Suppressor macrophage treated with lipopolysaccharide for 4 hours (primary cell): ENCODE measurements around the gene NRSN1.
"Not testable (repeated sequence)": the region's sequence is repeated elsewhere in the genome, so short reads cannot be mapped to it uniquely, and the experiment has no call there.

Source experiments
- DNase-seq: peaks from one replicate; pipeline ENCODE4 v3.0.0-alpha.2; 2020

The NRSN1 gene, protein sequence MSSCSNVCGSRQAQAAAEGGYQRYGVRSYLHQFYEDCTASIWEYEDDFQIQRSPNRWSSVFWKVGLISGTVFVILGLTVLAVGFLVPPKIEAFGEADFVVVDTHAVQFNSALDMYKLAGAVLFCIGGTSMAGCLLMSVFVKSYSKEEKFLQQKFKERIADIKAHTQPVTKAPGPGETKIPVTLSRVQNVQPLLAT

GRCh38 chr6:24125980-24126379 is at the start of gene NRSN1:
NRSN1 (plus strand) TSS chr6:24126215; CDS start chr6:24134328, 8,113 bp downstream.
- DNase-seq, result no peak

DNA sequence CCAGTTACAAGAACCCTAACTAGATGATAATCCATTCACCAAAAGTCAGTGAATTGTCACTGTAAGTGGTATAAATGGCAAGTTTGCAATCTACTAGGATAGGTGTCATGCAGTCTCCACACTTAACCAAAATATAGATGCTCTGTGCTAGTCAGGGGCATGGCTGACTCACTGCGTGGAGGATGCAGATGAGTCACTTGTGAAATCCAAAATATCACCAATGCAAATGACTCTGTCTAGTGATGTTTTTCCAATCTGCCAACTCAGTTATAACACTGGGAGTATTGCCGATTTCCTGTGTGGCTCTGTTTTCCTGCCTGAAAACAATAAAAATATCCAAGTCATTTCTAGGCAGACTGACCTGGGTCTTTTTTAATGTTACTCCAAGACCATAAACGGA is 47.8 kb upstream of the NRSN1 start:
- DNase-seq, result no peak

GRCh38 chr6:24079076-24079475 is 46.9 kb upstream of the NRSN1 start:
- no peak for DNase-seq

DNA sequence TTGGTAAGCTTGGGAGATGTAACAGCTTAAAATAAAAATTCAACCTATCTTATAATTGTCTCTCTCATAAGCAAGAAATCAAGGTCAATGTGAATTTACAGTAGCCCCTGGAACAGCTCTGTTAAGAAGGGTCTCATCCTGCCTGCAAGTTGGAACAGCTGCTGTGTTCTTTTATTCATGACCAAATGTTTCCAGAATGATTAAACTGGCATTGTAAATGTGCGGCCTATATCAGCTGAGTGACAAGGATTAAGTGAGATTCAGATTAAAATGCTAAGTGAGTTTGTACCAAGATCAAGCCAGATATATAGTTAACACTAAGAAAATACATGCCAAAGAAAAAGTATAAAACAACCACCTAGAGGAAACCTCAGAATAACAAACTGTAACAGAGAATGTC is 45.3 kb upstream of the NRSN1 start:
- no peak for DNase-seq

GRCh38 chr6:24089736-24090135 is 36.3 kb upstream of the NRSN1 start:
- DNase-seq, result no peak

DNA sequence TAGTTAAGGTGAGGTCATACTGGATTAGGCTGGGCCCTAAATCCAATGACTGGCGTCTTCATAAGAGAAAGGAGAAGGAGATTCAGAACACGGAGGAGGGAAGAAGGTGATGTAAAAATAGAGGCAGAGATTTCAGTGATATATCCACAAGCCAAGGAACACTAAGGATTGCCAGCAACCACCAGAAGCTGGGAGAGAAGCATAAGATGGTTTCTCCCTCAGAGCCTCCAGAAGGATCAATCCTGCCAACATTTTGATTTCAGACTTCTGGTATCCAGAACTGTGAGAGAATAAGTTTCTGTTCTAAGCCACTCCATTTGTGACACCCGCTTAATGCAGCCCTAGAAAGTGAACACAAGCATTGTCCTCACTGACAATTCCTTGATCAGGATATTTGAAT is 33.6 kb upstream of the NRSN1 start:
- DNase-seq, result no peak

DNA sequence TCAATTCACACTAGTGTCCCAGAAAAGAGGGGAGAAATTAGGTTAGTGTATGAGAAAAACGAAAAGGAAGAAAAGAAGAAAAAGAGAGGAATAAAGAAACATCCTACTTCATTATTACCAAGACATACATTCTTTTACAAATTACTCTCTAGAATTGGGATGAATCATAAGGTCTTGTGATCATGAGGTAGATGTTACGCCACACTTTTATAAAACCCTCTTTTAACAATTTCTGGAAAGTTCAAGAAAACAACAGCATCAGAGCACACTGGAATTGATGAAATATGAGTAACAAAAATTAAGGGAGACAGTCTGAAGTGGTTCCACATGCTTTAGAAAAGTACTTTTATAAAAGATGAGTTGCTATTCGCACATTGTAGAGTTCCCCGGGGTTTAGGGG is 32.6 kb upstream of the NRSN1 start:
- no peak for DNase-seq

GRCh38 chr6:24099181-24099580 is 26.8 kb upstream of the NRSN1 start:
- no peak for DNase-seq

GRCh38 chr6:24100024-24100769 is 25.8 kb upstream of the NRSN1 start:
- DNase-seq, result no peak

- no peak for DNase-seq
Measured at GRCh38 chr6:24100770-24101155, 25.3 kb upstream of the NRSN1 start.

DNA sequence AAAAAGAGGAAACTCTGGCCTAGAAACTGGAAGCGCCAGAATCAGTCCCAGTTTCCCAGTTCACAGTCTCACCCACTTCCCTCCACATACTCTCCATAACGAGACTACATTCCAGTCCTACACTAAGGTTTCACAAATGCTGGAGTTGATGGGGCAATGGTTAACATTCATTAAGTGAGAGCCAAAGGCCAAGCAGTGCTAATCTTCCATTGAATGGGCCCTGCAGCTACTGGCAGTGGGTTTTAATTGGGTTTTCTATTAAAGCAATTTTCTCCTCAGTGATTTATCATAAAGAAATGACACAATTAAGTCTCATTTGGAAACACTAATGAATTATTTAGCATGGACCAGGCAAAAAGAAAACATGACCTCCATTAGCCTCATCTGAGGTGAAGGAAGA is 20.8 kb upstream of the NRSN1 start:
- DNase-seq, result peak; percentile 20

- DNase-seq, result no peak
Measured at GRCh38 chr6:24106291-24106690, 19.7 kb upstream of the NRSN1 start.

DNA sequence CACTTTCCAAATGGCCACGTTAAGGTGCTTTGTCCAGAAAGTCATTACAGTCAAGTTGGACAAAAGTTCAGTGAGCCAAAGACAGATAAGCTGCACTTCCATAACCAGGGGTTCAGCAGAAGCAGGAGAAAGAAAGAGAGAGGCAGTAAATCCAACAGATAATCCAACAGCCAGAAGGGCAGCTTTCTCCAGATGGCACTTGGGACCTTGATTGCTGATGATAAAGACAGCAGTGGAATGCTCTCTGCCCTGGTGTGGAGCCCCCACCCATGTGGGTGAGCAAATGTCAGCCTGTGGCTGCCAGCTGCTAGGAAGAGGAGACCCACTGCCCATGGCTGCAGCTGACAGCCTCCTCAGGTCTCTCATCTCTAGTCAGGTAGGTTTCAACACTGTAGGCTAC is 18.7 kb upstream of the NRSN1 start:
- DNase-seq, result no peak

DNA sequence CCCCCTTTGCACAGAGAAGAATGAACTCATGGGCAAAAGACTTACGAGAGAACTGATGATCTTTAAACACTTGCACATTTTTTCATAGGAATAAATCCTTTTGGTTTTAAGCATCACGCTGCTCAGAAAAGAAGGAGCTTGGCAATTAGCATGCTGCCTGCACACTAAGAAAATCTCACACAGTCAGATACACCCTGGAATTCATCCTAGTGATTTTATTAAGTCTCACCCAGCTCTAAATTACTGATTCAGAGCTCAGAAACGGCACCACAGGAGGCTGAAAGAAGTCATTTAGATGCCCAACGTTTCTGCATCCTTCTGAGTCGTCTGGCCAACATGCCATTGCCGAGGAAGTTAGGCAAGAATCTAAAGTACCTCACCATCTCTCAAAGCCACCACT is 18.0 kb upstream of the NRSN1 start:
- no peak for DNase-seq

- DNase-seq, result no peak
Measured at GRCh38 chr6:24110417-24110816, 15.6 kb upstream of the NRSN1 start.

- no peak for DNase-seq
Measured at GRCh38 chr6:24113891-24114290, 12.1 kb upstream of the NRSN1 start.

DNA sequence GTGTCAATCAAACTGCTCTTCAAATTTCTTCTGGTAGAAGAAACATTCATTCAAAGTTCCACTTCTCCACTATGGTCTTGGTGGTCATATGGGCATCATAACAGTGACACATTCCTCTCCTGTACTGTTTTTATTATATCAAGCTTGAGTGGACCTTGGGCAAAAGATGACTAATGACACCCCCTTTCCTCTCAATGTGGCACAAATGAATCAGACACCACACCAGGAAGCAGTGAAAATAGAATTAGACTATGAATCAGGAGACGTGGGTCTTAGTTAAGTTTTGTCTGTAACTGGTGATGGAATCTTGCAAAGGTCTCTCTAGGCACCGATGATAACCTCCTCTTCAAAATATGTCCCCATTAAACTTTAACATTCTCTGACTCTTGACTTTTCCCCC is 9.0 kb upstream of the NRSN1 start:
- peak; percentile 19 for DNase-seq

DNA sequence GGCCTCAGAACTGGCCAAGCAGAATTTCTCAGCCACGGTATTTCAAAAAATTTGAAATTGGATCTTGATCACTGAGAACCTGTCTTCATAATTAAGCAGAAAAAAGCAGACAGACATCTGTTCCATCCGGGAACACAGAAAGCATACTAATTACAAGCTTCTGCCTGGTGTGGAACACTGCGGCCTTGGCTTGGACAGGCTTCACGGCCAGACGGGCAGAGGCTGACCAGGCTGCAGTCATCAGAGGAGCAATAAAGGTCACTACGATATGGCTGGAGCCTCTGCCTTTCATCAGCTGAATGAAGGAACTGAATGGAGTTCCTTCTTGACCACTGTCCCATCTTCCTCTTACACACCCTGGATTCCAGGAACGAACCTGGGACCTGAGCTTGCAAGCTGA is 3.9 kb upstream of the NRSN1 start:
- DNase-seq, result no peak

DNA sequence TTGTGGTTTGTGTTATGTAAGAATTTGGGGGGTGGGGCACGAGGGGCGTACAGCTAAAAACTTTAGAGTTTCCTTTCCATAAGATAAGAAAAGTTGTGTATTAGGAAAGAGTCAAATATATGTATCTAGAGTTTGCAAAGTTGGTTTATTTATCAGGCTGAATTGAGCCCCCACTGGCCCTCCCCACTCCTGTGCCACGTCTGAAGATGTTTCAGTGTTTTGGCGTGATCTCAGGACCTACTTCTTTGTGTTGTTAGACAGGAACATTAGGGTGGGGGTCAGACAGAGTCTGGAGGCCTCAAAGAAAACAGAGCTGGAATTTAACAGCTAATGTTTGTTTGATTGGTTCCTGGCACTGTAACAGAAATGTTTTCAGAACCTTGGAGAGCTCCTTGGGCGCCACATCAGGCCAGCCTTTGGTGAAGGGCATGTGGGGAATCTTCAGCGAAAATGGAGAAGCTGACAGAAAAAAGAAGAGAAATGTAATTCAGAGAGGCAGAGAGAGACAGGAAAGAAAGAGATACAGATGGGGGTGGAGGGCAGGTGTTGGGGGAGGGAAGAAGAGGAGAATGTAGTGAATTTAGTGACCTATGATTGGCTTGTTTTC is 674 bp downstream of the NRSN1 start:
- DNase-seq, result peak; percentile 67

DNA sequence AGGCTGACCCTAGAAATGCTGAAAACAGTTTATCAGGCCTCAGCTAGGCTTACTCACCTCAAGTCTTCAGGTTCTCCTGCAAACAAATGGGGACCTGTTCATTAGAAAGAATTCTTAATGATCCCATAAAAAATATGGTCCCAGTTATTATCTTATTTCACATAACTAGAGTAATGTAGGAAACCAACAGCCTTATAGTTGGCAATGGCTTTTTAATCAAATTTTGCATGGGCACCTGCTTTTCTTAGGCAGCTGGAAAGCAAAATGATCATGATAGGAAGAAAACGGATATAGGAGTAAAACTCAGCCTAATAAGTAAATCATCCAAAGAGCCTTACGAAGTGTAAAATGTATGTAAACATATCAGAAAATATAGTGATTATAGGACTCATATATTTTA is 1.3 kb downstream of the NRSN1 start:
- DNase-seq, result no peak

GRCh38 chr6:24131751-24132150 is 5.7 kb downstream of the NRSN1 start:
- DNase-seq, result no peak

DNA sequence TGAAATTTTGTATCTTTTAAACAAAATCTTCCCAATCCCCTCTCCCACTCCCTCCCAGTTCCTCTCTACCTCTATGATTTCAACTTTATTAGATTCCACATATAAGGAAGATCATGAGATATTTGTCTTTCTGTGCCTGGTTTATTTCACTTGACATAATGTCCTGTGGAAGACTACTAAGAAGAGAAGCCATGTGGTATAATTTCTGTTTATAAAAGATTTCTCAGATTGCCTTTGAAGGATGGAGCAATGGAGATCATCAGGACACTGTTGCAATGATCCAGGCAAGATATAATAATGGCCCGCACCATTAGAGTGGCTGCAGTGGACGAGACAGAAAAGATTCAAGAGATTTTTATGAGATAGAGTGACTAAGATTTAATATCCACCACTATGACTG is 13.1 kb downstream of the NRSN1 start:
- DNase-seq, result no peak

- no peak for DNase-seq
Measured at GRCh38 chr6:24139639-24140038, 13.6 kb downstream of the NRSN1 start.

DNA sequence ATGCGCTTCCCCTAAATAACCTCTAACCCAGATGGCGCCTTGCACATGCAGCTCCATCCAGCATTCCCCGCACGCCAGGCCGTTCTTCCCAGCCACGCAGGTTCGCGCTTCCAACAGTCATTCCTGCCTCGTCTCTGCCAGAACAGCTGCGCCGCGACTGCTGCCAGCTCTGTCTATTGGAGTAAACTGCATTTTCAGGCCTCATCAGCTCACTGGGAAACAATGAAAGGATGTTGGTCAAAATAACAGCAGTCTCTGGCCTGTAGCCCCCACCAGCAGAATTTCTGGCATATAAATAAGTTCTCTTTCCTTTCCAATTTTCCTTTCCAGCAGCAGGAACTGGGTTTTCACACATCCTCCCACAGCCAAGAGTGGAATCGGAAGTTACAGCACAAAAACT is 14.6 kb downstream of the NRSN1 start:
- DNase-seq, result no peak

- not testable (repeated sequence) for DNase-seq
Measured at GRCh38 chr6:24142733-24143132, 16.7 kb downstream of the NRSN1 start.
